ENCODE measurements around the gene RSAD1.
A peak's percentile ranks its signal among the peaks of the same experiment; 100 is the strongest.

The RSAD1 gene

DNA sequence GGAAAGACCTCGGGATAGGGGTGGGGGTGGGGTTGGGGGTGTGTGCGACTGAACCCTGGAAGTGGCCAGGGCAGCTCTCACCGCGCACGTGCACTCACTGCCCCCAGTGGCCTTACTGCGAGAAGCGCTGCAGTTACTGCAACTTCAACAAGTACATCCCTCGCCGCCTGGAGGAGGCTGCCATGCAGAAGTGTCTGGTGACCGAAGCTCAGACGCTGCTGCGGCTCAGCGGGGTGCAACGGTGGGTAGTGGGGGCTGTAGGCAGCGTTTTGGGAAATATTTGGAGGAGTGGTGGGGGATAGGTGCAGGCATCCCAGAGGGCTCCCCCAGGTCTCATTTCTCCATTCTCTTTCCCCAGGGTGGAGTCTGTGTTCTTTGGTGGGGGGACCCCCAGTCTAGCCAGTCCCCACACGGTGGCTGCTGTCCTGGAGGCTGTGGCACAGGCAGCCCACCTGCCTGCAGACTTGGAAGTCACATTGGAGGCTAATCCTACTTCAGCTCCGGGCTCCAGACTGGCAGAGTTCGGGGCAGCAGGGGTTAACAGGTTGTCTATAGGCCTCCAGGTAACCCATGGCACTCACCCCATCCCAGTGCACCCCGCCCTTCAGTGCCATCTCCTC is 972 bp downstream of the RSAD1 start:
- Histone ChIP-seq H3K9me3 (no peaks in the 10 kb centered on the region), H3K4me1 (no peaks in the 10 kb centered on the region), H3K27me3 (peaks cover 10% of the 10 kb centered on the region), H3K4me3 (ENCODE audit: low read depth, low read length) (peak overlapping the region; percentile 67), H3K36me3 (peaks cover 13% of the 10 kb centered on the region)
- peak; percentile 91 for DNase-seq
- TF ChIP-seq, protein P1, sequence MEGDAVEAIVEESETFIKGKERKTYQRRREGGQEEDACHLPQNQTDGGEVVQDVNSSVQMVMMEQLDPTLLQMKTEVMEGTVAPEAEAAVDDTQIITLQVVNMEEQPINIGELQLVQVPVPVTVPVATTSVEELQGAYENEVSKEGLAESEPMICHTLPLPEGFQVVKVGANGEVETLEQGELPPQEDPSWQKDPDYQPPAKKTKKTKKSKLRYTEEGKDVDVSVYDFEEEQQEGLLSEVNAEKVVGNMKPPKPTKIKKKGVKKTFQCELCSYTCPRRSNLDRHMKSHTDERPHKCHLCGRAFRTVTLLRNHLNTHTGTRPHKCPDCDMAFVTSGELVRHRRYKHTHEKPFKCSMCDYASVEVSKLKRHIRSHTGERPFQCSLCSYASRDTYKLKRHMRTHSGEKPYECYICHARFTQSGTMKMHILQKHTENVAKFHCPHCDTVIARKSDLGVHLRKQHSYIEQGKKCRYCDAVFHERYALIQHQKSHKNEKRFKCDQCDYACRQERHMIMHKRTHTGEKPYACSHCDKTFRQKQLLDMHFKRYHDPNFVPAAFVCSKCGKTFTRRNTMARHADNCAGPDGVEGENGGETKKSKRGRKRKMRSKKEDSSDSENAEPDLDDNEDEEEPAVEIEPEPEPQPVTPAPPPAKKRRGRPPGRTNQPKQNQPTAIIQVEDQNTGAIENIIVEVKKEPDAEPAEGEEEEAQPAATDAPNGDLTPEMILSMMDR (IDR thresholded peaks at IDR 0.05; ENCODE audit: low read depth, low read length) = peak; percentile 61

DNA sequence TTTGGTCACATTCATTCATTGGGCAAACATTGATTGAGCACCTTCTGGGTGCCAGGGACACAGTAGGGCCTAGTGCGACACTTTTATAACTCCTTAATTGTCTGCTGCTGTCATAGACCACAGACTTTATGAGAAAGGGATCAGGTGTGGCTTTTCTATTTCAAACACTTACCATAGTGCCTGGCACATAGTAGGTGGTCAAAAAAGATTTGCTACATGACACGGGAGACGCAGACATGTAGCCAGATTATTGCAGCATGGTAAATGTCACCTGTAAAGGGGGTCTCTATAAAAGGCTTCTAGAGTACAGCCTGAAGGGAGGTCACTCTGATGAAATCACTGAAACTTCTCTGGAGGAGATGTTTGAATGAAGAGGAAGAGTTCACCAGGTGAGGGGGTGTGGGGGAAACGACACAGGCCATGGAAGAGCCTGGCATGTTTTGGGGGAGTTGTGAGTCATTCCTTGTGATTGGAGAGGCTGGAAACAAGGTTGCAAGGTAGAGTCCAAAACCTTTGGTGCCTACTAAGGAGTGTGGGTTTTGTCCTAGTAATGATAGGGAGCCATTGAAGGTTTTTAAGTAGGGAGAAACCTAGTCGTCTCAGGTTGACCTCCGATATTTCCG is 1.6 kb downstream of the RSAD1 start:
- DNase-seq = no peak
- no peaks in the 10 kb centered on the region for H3K4me1 ChIP-seq
- H3K4me3 ChIP-seq (ENCODE audit: low read depth, low read length) = peak overlapping the region; percentile 67
- H3K9me3 ChIP-seq = no peaks in the 10 kb centered on the region
- H3K27me3 ChIP-seq = peaks cover 4% of the 10 kb centered on the region; the same call in 1 of the 2 replicates
- TF ChIP-seq, protein P1 (IDR thresholded peaks at IDR 0.05; ENCODE audit: low read depth, low read length) = no peak
- H3K36me3 ChIP-seq = peaks cover 18% of the 10 kb centered on the region

DNA sequence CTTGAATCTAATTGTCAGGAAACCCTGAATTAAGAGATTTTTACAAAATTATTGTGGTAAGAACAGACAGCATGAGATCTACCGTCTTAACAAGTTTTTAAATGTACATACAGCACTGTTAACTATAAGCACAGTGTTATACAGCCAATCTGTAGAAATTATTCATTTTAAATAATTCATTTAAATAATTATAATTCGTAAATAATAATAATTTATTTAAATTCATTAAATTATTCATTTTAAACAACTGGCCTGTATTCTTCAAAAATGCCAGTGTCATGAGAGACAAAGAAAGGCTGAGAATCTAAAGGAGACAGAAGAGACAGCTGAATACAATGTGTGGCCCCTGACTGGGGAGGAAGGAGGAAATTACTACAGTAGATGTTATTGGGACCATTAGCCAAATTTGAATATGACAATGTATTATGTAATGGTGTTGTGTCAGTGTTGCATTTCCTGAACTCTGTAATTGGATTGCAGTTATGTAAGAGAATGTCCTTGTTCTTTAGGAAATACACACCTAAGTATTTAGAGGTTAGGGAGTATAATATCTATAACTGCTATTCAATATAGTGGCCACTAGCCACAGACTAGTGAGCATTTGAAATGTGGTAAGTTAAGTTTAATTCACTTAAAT is 2.3 kb downstream of the RSAD1 start:
- no peak for DNase-seq
- Histone ChIP-seq H3K36me3 (peaks cover 22% of the 10 kb centered on the region), H3K4me3 (ENCODE audit: low read depth, low read length) (no peak overlapping the region), H3K9me3 (no peaks in the 10 kb centered on the region), H3K27me3 (no peaks in the 10 kb centered on the region), H3K4me1 (no peaks in the 10 kb centered on the region)
- TF ChIP-seq, protein P1 (IDR thresholded peaks at IDR 0.05; ENCODE audit: low read depth, low read length) = no peak

DNA sequence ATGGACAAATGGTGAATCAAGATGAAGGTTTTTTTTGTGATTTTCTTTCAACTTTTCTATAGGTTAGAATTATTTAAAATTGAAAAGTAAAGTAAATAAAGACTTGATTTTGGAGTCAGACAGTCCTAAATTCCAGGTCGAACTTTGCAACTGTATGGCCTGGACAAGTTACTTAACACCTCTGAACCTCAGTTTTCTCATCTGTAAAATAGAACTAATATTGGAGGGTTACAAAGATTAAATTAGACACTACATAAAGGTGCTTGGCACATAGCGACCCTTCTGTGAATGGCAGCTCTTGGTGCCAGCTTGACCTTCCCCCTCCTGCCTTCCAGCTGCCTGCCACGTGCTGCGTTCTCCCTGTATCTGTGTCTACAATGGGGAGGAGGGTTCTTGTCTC is 3.0 kb downstream of the RSAD1 start:
- TF ChIP-seq, protein P1 (IDR thresholded peaks at IDR 0.05; ENCODE audit: low read depth, low read length) = no peak
- H3K9me3 ChIP-seq = no peaks in the 10 kb centered on the region
- H3K36me3 ChIP-seq = peaks cover 22% of the 10 kb centered on the region

DNA sequence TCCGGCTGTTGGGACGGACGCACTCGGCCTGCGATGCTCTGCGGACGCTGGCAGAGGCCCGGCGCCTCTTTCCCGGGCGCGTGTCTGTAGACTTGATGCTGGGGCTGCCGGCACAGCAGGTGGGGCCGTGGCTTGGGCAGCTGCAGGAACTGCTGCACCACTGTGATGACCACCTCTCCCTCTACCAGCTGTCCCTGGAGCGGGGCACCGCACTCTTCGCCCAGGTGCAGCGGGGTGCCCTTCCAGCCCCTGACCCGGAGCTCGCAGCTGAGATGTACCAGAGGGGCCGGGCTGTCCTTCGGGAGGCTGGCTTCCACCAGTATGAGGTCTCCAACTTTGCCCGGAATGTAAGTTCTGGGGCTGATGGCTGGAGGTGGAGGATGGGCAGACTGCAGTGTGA is 3.5 kb downstream of the RSAD1 start:
- Histone ChIP-seq H3K4me1 (no peaks in the 10 kb centered on the region), H3K4me3 (ENCODE audit: low read depth, low read length) (no peak overlapping the region), H3K27me3 (no peaks in the 10 kb centered on the region), H3K9me3 (no peaks in the 10 kb centered on the region), H3K36me3 (peaks cover 22% of the 10 kb centered on the region)
- TF ChIP-seq, protein P1 (IDR thresholded peaks at IDR 0.05; ENCODE audit: low read depth, low read length) = no peak
- DNase-seq = no peak

More for the DNA sequence above, 3.0 kb downstream of the RSAD1 start:
- no peaks in the 10 kb centered on the region for H3K4me1 ChIP-seq
- DNase-seq = no peak
- no peaks in the 10 kb centered on the region for H3K27me3 ChIP-seq
- H3K4me3 ChIP-seq (ENCODE audit: low read depth, low read length) = no peak overlapping the region

DNA sequence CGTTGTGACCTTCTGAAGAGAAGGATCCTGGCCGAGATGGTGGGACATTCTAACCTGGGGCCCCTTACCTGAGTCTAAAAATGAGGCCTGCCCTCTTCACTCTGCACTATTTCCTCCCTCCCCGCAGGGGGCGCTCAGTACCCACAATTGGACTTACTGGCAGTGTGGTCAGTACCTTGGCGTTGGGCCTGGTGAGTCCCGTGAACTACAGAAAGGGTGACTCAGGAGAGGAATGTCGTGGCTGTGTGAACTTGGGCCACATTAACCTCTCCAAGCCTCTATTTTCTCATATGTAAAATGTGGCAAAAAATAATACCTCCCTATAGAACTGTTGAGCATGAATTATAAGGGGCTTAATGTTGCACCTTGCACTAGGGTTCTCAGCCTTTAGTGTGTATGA is 3.9 kb downstream of the RSAD1 start:
- H3K9me3 ChIP-seq = no peaks in the 10 kb centered on the region
- peaks cover 22% of the 10 kb centered on the region for H3K36me3 ChIP-seq
- no peak overlapping the region for H3K4me3 ChIP-seq (ENCODE audit: low read depth, low read length)
- peak; percentile 86 for DNase-seq
- H3K27me3 ChIP-seq = no peaks in the 10 kb centered on the region
- H3K4me1 ChIP-seq = no peaks in the 10 kb centered on the region
- TF ChIP-seq, protein P1 (IDR thresholded peaks at IDR 0.05; ENCODE audit: low read depth, low read length) = peak; percentile 96
